Activated T-cell treated with anti-CD3 and anti-CD28 coated beads for 24 hours (primary cell): ENCODE results near the gene FAM110D.

Experiments
- DNase-seq: peaks from one replicate; pipeline ENCODE4 v3.0.0-alpha.2; 2020; ENCODE audit warnings: low read depth

The FAM110D gene

DNA sequence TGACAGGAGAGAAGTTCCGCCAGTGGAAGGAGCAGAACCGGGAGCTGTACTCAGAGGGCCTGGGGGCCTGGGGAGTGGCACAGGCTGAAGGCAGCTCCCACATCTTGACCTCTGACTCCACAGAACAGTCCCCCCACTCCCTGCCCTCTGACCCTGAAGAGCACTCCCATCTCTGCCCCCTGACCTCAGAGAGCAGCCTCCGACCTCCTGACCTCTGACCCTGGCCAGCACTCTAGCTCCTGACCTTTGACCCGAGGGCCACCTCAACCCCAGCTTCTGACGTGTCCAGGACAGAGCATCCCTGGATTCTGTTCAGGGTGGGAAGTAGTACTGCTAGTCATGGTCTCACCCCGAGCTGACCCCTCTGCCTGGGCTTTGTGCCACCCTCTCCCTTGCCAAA lies 30.5 kb downstream of the FAM110D start:
- DNase-seq = no peak

DNA sequence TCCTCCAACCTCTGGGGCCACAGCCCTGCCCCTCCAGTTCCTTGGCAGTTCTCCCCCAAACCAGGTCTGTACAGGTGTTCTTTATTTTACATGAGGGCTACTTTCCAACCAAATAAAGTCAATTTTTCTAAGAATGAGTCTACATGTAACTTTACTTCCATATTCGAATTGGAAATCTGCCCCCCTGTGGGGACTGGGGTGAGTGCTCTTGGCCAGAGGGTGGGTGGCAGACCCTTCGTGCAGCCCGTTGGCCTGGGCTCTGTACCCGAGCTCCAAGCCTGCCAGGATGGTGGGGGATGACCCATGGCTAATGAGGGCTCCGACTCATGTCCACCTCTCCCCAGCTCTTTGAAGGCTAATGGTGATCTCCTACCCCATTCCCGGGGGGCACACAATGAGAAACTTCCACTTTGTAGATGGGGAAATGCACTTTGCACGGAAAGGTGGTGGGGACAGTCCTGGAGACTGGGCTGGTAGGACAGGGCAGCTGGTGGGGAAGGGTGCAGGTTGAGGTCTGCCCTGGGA lies 30.9 kb downstream of the FAM110D start:
- DNase-seq = no peak

DNA sequence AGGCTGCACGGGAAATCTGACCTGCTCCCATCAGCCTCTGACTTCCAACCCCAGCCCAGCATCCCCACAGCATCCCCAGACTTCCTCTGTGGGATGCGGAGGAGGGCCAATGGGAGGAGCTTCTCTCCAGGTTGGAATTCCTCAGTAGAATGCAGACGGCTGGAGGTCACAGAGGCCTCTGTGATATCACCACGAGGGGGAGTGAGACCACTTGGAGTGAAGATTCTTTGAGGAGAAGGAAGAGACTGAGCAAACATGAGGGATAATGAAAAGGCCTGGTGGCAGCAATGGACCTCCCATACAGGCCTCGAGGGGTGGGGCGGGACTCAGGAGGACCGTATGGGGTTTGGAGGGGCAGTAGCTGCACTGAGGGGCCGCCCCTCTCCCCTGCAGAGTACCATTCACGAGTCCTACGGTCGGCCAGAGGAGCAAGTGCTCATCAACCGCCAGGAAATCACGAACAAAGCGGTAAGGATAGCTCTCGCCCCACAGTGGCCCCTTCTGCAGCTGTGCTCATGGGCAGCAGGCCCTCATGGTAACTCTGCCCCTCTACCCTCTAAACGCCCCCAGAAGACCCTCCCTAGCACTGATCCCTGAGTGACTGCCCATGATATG lies 31.6 kb downstream of the FAM110D start, which contains the start of gene CATSPER4:
CATSPER4 (plus strand) TSS at position 230 of the 615 bp plus-strand sequence; CDS start at position 256, 26 bp downstream.
- DNase-seq = no peak

DNA sequence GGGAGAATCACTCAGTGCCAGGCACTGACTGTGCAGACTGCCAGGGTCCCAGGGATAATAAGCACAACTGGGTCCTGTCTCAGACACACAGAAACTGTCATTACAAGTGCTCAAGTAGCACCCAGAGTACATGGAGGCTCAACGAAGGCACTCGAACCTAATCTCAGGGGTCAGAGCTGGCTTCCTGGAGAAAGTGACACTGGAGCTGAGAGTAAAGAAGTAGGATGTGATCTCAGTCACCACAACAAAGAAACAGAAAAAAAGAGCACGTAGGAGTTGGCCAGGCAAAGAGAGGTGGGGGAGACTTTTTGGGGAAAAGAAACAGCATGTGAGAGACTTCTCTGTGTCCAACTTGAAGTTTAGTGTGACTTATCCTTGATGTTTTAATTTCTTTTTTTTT lies 32.9 kb downstream of the FAM110D start:
- no peak for DNase-seq

DNA sequence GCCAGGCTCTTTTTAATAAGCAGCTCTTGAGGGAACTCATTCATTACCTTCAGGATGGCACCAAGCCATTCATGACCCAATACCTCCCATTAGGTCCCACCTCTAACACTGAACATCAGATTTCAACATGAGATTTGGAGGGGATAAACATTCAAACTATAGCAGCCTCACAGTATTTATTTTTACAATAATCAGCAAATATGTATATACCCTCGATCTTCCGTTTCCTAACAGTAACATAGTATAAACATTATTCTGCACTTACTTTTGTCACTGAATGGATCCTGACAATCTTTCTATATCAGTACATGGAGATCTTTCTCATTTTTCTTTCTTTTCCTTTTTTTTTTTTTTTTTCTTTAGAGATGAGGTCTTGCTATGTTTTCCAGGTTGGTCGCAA lies 36.9 kb downstream of the FAM110D start:
- DNase-seq = no peak

DNA sequence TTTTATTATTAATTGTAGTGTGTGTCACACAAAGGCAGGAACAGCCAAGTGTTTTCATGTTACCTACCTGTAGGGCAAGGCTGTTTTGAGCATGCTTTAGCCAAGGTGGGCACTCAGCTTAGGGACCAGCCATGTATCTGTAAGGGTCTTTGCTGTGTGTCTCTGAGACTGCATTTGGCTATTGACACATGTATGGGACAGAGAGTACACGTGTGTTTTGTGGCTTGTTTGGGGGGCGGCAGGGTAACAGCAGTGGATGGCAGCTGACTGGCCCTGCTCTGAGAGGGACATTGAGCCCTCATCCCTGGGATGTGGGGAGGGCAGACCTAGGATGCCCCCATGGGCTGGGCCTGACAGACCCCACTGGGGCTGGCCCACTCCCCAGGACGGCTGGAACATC lies 38.4 kb downstream of the FAM110D start:
- DNase-seq = no peak

DNA sequence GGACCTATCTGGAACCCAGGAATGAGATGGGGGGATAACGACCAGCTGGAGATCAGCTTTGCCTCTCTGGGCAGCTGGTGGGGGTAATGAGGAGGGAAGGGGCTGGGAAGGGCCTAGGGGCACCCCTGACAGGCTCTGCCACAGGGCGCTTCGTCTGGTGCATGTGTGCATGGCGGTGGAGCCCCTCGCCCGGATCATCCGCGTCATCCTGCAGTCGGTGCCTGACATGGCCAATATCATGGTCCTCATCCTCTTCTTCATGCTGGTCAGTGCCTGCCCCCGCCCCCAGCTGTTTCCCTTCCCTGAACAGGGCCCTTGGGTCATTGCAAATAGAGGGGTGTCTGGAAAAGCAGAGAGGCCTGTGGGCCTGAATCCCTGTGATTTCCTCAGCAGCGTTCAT lies 38.9 kb downstream of the FAM110D start:
- DNase-seq = no peak

DNA sequence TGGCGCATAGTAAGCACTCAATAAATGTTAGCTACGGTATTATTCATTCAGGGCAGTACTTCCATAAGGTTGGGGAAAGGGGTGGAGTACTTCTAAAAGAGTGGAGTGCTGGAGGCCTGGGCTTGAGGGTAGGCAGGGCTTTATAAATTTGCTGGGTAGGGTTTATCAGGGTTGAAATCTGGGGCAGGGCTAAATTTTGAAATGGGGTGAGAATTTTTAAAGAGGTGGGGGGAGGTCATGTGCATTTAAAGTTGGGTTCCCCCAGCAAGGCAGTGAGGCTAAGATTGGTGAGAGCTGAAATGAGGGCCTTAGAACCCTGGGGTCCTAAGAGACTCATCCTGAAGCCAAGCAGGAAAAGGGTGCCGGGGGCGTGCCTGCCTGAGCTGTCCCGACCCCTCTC lies 41.5 kb downstream of the FAM110D start:
- no peak for DNase-seq

DNA sequence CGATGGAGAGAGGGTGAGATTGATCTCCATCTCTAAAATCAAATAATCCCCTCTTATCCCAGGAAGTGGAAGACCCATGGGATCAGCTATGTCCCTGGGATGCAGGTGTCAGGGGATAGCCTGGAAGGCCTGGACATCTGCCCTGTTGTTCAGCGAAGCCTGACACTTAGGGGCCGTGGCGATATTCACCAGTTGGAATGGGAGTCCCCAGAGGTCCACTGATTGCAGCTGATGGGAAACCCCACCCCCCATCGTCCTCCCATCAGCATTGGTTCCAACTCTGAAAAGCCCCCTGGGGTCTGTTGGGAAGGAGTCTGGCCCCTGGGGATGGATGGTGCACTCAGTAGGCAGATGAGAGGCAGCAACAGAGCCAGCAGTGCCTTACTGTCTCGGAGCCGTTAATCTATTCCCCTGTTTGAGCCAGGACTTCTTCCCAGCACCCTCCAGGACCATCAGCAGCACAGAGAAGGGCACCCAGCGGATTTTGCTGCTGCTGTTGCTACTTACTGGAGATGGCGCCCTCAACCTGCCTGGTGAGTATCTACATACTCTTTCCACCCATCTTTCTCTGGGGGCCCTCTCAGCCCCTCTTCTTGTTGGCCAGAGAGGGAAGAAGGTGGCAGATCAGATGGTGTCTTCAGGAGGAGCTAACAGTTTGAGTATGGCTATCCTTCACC lies 44.9 kb downstream of the FAM110D start:
- no peak for DNase-seq

DNA sequence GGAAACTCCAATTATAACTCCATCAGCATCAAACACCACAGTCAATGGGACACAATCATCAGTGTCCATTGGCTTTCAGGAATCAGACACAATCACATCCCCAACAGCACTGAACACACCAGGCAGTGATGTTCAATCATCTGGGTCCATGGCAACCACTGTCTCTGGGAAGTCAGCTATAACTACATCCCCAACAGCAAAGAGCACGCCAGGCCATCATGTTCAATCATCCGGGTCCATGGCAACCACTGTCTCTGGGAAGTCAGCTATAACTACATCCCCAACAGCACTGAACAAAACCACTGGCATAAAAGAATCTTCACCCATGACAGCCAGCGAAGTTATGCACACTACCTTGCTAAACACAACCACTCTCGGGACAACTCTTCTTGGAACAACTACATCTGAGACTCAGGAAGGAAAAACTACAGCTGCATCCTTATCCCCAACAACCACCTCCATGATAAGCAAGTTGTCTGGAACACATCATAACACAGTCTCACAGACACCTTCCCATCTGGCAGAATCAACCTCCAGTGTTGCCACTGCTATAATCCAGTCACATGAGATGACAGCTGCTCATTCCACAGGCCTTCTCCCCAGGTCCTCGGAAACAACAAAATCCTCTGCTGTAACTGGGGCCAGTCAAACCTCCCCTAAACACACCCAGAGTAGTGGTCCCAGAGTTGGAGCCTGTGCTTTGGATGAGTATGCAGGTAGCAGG lies 51.4 kb downstream of the FAM110D start:
- DNase-seq = no peak

DNA sequence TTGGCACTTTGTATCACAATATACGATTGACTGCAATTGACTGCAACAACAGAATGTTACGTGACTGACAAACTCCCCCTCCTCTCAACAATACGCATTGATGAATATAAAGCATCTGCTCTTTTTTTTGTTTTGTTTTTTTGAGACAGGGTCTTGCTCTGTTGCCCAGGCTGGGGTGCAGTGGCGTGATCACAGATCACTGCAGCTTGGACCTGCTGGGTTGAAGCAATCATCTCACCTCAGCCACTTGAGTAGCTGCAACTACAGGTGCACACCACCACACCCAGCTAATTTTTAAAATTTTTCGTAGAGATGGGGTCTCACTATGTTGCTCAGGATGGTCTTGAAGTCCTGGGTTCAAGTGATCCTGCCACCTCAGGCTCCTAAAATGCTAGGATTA lies 53.8 kb downstream of the FAM110D start:
- no peak for DNase-seq

DNA sequence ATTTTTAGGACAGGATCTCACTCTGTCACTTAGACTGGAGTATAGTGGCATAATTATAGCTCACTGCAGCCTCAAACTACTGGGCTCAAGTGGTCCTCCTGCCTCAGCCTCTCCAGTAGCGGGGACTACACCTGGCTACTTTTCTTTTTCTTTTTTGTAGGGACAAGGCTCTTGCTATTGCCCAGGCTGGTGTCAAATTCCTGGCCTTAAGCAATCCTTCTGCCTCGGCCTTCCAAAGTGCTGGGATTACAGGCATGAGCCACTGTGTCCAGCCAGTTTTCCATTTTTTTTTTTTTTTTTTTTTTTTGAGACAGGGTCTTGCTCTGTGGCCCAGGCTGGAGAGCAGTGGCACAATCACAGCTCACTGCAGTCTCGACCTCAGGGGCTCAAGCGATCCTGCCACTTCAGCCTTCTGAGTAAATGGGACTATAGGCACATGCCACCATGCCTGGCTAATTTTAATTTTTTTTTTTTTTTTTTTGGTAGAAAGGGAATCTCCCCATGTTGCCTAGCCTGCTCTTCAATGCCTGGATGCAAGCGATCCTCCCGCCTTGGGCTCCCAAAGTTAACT lies 54.5 kb downstream of the FAM110D start:
- no peak for DNase-seq
